ENCODE data around the gene AXIN2.

The AXIN2 gene

DNA sequence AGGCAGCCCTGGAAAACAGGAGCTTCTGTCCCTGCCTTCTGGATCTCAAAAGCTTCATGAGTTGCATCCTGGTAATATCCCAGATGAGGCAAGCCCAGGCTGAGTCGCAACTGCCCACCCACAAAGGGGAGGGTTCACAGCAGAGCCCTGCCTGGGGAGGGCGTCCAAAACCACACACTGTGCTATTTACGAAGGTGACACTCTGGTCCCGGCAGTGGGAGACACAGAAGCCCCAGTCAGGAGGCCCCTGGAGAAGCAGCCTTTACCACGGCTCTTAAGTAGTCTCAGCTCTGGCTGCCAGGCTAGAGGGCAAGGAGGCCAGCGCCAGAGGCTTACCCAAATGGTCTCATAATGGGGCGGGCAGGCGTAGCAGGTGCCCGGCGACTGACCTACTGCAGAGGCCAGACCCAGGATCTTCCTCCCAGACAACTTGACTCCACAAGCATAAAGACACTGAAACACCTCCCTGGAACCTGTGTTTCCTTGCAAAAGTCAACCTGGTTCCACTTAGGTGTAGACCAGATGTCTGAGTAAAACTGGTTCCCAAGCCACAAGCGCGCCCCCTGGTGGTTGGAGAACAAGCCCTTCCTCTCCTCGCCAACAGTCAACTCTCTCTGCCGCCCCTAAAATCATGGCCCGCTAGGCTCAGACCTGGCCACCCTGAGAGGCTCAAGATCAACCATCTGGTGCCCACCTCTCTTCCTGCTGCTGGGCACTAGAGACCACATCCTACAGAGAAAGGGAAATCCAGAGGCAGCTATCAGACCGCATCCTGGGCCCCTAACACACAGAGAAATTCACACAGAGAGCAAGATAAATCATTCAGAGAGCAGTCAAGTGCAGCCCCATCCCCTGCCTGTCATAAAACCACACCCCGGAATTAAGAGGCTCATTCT lies 5.2 kb downstream of the AXIN2 start:
- in situ Hi-C loops (cut with MboI; ENCODE audit: low sequenced_read_pairs) = loop anchor here (25.0 kb wide), 1 partner anchor 319 kb away; no protein-coding TSS in a partner anchor

DNA sequence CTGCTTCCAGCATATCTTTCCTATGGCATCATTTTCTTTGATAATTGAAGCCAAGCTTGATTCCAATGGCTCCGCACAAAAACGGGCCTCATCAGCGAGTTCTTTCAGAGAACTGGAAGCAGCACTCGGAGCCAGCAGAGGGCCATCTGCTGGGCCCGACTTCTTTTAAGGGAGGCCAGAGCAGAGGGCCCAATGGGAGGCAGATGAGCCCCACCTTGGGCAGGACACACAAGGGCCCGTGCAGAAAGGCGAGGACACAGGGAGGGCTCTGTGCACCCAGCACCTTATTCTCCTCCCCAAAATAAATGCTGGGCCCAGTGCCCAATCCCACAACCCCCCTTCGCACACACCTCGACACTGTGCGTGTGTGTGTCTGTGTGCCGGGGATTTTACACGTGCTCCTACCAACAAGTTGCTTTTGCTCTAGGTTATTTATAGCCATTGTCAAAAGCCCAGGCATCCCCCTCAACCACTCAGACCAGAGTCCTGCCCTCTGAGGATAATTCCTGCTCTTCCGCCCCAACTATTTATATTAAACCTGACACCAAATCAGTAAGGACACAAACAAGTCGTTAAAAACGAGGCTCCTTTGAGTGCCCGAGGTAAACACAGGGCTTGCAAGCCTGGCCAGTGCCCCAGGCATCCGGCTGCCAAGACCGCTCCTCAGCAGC lies 6.8 kb downstream of the AXIN2 start:
- in situ Hi-C loops (cut with MboI; ENCODE audit: low sequenced_read_pairs) = loop anchor here (25.0 kb wide), 1 partner anchor 317 kb away; no protein-coding TSS in a partner anchor

DNA sequence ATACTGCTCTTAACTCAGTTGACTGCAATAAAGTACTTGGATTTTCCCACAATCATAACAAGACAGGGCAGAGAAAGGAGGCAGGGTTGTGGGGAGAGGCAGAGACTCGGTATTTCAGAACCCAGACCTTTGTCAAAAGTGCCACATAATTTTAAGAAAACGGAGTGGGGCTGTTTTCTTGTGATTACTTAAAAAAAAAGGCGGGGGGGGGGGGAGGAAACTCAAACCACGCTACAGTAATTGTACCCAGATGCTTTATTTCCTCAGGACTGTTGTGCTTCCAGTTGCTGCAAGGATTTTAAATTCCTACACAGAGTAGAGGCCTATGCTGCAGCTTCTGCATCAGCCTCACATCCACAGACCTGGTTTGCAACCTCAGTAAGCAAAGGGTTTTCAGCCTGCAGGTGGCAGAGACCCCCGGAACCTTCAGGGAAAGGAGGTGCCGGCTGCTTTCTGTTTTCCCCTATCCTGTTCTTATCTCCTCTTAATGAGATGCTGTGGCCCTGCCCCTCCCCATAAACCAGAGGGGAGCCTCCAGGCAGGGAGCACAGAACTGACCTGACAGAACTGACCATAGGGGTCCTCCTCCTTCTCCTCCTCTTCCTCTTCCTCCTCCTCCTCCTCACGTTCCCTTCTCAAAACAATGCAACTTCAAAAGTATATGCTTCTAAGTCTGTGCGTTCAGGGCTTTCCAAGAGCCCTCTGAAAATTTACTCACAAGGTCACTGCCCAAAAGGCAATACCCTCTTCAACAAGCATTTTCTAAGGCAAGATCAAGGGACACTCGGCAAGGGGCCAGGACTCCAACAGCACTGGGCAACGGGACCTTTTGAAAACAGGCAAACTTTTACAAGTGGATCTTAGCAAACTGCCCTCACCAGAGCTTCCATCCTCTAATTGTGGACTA lies 7.5 kb downstream of the AXIN2 start:
- in situ Hi-C loops (cut with MboI; ENCODE audit: low sequenced_read_pairs) = loop anchor here (25.0 kb wide), 1 partner anchor 317 kb away; no protein-coding TSS in a partner anchor

DNA sequence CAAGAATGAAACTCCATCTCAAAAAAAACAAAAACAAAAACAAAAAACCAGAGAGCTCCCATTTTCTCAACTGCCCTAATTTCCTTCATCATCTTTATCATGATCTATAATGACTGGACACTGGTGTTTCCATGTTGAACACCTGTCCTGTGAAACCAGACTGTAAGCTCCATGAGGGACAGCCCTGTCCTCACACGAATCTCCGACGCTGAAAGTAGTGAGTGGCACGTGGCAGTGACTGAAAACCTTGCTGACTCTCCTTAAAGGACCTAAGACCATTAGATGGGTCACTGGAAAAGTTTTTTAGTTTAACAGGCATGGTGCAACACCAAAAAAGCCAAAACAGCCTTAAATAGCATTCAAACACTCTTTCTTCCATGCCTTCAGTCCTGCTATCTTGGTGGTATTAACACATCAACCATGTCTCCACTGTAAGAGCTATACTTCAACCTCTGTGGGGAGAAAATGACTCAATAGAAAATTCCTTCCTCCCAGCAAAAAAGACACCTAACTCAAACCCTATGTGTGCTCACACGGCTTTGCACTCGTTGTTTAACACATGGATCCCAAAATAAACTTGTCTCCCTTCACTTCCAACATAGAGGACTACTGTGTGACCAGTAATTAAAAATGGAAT lies 8.3 kb downstream of the AXIN2 start:
- in situ Hi-C loops (cut with MboI; ENCODE audit: low sequenced_read_pairs) = loop anchor here (25.0 kb wide), 1 partner anchor 316 kb away; no protein-coding TSS in a partner anchor

DNA sequence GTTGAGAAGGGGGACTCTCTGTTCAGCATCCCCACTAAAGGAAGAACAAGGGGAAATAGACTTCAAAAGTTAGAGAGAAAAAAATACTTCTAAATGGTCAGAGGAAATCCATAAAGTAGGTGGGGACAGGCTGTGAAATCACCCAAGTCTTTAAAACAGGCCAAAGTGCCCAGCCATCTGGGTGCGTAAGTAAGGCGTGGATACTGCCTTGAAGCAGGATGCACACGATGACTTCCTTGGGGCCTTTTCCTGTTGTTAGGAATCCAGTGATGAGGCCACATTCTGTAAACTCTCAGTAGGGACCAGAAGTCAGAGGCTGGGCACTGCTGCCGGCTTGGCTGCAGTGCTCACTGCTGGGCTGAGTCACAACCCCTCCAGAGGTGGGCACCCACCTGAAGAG lies 9.2 kb downstream of the AXIN2 start:
- in situ Hi-C loops (cut with MboI; ENCODE audit: low sequenced_read_pairs) = loop anchor here (25.0 kb wide), 1 partner anchor 315 kb away; no protein-coding TSS in a partner anchor

DNA sequence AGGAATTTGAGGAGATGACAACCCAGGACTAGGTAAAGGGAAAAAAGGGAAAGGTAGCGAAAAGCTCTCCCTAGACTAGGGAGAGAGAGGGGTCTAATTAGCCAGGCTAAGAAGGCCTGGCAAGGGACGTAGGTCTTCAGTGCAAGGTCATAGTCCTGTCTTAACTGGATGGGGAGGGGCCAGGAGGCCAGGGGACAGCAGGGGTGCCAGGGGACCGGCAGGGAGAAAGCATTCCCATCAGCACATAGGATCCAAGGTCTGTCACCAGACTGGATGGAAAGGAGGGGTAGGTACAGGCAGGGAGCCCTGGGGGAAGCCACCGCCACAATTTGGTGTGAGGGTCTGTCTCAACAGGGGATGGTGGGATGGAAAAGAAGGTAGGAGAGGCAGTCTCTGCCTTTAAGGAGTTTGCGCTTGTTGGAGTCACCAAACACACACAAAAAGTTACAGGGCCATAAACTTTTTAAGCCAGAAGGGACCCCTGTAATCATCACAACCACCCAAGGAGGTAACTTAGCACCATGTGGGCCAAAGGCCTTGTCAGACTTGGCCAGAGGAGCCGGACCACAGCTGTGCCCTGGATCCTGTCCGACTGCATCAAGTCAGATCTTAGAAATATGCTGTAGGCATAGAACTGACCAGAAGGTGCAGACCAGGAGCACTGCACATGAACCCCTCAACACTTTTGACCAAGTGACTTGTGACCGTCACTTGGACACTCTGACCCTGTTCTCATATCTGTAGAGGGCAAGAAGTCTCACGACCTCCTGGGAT lies 10.0 kb downstream of the AXIN2 start:
- in situ Hi-C loops (cut with MboI; ENCODE audit: low sequenced_read_pairs) = loop anchor here (25.0 kb wide), 1 partner anchor 314 kb away; no protein-coding TSS in a partner anchor

DNA sequence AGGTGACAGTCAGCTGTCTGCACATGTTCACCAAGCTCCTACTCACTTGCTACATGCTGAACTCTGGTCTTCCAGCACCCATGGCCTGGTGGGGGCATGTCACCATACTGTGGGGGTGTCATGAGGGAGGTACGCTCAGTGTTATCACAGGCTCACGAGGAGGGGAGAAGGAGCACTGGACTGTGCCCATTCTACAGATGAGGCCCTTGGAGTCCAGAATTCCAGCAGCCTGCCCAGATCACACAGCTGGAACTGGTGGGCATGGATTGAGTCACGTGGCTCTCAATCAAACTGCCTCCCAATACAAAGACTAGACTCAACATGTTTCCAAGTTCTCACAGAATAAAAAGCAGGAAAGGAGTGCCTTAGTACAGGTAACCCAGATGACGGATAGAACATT lies 10.7 kb downstream of the AXIN2 start:
- in situ Hi-C loops (cut with MboI; ENCODE audit: low sequenced_read_pairs) = loop anchor here (25.0 kb wide), 1 partner anchor 313 kb away; no protein-coding TSS in a partner anchor

DNA sequence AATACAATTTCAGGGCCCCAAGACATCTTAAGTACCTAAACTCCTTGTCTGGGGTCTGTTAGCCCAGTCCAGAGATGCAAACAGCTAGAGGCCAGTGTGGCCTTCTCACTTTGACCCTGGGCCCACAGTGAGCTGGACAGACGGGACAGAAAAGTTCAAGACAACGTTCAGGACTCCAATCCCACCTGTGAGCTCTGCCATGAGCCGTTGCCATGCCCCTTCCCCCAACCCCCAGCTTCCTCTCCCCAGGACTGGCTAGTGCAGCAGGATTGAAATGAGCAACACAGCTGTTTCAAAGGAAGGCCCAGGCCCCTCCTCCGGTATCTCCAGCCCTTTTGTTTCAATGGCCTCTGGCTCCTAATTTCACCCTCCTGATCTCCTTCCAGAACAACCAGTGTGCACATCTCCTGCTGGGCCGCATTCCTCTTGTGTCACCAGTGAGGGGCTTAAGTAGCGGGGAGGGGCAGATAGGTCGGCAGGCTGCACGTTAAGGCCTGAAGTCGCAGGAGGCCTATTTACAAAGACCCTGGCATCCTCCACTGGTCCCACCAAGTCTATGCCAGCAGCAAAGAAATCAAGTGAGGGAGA lies 11.3 kb downstream of the AXIN2 start:
- in situ Hi-C loops (cut with MboI; ENCODE audit: low sequenced_read_pairs) = loop anchor here (25.0 kb wide), 1 partner anchor 313 kb away; no protein-coding TSS in a partner anchor

DNA sequence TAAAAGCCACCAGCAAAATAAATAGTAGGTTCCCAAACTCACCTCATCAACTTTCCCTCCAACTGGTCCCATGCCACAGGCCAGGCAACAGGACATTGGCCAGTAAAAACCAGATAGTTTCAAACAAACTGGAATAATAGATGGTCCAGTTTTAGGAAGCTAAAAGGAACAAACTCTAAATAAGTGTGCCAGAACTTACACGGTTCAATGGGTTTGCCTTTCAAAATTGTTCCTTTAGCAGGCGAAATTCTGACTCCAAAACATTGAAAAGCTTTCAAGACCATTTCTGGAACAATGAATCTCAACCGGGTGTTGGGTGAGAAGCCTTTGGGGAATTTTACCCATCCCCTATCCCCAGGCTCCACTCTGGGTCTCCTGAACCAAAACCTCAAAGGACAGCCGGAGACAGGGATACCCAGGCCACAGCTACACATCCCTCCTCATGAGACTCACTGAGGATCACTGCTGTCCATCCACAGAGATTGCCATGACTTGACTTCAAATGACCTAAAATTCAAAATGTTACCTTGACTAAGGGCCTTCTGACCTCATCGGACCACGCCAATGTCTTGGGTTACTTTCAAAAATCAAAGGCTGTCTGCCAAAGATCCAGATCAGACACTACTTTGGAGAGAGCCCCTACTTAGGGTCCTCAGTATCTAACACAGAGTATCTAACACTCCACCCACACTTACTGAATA lies 13.0 kb downstream of the AXIN2 start:
- in situ Hi-C loops (cut with MboI; ENCODE audit: low sequenced_read_pairs) = loop anchor here (25.0 kb wide), 1 partner anchor 111 kb away; no protein-coding TSS in a partner anchor

DNA sequence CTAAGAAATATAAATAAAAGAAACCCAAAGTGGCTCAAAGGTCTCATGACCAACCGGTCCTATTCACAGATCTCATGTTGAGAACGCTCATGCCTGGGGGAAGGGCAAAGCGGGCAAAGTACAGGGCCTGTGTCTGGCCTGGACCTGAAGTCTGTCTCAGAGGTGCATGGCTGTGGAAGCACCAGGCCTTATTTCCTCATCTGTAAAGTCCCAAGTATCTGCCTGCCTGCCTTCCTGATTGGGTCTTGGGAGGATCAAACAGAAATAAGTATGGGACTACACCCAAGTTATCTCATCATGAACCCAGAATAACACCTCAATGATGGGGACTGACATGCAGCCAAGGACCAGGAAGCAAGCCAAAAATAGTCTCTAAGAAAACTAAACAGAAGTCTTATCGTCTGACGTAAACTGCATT lies 14.2 kb downstream of the AXIN2 start:
- in situ Hi-C loops (cut with MboI; ENCODE audit: low sequenced_read_pairs) = loop anchor here (25.0 kb wide), 1 partner anchor 110 kb away; no protein-coding TSS in a partner anchor

DNA sequence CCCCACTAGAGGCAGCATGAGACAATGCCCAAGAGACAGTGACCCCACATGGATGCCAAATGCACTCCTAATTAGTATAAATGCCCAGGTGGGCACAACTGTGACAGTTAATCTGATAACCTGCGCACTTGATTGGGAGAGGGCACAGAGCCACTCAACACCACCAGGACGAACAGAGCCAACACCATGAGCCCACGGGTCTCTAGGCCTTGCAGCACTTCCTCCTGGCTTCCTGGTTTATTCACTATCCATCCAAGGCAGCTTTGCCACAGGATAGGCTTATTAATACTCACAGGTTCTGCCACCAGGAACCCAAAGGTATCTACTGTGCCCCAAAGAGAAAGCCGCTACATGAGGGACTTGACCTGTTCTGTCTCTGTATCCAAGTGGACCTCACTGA lies 14.9 kb downstream of the AXIN2 start:
- in situ Hi-C loops (cut with MboI; ENCODE audit: low sequenced_read_pairs) = loop anchor here (25.0 kb wide), 1 partner anchor 109 kb away; no protein-coding TSS in a partner anchor

DNA sequence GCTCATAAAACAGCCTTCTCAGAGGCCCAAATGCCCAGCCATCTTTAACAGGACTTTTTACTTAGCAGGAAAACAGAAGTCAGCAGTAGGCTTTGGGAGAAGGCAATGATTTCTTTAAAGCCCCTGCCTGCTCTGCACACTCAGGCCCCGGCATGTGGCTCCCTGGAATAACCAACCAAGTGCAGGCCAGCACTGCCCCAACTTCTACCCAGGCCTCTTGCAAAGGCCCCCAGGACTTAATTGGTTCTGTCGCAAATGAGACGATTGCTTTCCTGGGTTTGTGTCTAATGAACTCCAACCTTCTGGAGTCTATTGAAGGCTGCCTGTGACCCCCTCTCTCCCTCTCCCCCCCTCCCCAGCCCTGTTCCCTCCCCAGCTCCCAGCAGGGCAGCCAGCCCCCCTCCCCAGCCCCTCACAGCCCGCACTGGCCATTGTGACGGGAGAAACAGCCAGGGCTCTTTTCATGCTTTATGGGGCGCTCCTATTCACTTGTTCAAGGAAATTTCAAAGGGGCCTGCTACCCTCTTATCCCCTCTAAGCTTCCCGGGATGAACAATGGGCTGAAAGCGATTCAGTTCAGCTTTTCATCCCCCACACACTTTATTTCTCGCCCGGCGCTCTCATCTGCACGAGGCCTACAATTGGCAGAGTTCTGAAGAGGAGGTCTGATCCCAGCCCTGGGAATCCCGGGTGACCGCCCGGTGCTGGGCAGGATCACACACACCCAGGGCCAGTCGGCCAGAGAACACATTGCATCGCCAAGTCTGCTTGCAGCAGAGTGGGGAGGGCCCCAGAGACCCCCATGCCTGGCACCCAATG lies 15.5 kb downstream of the AXIN2 start:
- in situ Hi-C loops (cut with MboI; ENCODE audit: low sequenced_read_pairs) = loop anchor here (25.0 kb wide), 1 partner anchor 109 kb away; no protein-coding TSS in a partner anchor

DNA sequence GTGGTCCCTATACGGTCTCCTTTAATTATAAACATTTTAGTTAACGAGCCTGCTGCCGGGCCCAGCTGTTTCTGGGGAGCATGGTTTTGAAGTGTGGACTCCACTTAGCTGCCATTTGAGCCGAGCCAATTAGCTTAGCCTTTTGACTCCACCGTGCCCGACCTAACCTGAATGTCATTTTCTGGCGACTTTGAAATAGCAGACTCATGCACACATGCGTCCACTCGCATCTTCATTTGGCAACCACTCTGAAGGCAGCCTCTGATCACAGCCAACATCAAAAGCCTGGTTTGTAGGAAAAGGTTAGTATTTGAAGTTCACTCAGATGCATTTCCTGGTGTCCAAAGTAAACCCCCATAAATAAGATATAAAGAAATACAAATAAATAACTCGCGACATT lies 16.8 kb downstream of the AXIN2 start:
- in situ Hi-C loops (cut with MboI; ENCODE audit: low sequenced_read_pairs) = loop anchor here (25.0 kb wide), 1 partner anchor 107 kb away; no protein-coding TSS in a partner anchor

DNA sequence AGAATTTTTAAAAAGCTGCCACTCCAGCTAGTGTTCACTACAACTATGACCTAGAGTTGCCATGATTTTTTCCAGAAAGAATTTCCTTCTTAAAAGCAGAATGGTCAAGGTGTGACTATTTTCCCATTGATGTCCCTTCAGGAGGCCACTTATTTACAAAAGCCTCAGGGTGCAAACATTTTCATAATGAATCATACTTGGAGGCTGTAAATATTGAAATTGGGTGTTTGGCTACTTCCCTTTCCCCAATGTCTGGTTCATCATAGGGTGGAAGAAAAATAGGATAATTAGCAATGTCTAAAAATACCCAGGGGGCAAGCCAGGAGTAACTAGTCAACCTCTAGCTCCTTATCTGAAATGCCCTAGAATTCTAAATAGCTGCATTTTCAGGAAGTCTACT lies 18.8 kb downstream of the AXIN2 start:
- in situ Hi-C loops (cut with MboI; ENCODE audit: low sequenced_read_pairs) = loop anchor here (25.0 kb wide), 1 partner anchor 105 kb away; no protein-coding TSS in a partner anchor

DNA sequence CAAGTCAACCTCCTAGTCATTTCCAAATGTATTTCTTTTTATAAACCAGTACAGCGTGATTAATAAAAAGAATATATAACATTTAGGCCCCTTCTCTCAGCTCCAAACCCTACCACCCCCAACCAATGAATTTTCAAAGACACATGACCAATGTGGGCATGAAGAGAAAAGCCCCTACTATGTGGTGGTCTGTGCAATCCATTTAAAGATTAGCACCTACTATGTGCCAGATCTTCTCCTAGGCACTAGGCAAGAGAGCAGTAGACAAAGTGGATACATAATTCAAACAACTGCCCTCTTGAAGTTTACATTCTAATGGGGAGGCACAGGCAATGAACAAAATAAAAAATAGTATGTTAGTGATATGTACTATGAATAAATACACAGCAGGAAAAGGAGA lies 19.4 kb downstream of the AXIN2 start:
- in situ Hi-C loops (cut with MboI; ENCODE audit: low sequenced_read_pairs) = loop anchor here (25.0 kb wide), 1 partner anchor 105 kb away; no protein-coding TSS in a partner anchor

DNA sequence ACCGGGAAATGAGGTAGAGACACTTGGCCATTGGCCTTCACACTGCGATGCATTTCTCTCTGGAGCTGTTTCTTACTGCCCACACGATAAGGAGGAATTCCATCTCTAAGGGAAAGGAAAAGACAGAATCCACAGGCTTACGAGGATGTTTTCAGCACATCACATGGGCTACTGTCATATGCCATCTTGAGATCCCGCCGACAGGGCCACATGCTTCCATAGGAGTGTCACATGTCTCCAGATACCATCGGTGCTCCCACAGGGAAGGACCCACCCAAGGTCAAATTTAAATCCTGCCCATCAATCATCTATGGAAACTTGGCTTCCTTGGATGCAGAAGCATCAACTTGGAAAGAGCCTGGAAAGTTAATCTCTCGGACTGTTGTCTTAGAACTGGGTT lies 20.0 kb downstream of the AXIN2 start:
- in situ Hi-C loops (cut with MboI; ENCODE audit: low sequenced_read_pairs) = loop anchor here (25.0 kb wide), 1 partner anchor 104 kb away; no protein-coding TSS in a partner anchor

Data from HL-60/S4 treated with phorbol 12-myristate 13-acetate at 8.2 ng/mL for 4 days and 3 days (cell line).